T-cell (primary cell): ENCODE data around the gene CDKN2D. TPM values are rescaled to one million over a fixed set of nuclear protein-coding genes. Genes with fewer than 3 reads are reported as not detected.
A peak's percentile ranks its signal among the peaks of the same experiment; 100 is the strongest.

Experiments used
- ATAC-seq, 4 experiments: fragments of 200-7000 bp in 3 of 4; fragments of 150-1000 bp in 1 of 4; cut with Tn5 transposase; replicated peaks in 1 of 4; 1 replicate in 3 of 4; 2 replicates in 1 of 4; pipeline ENCODE4 v1.10.0; 2021; ENCODE audit warnings: moderate library complexity in 3 of 4, mild to moderate bottlenecking in 2 of 4, moderate number of reproducible peaks in 1 of 4
- CTCF ChIA-PET, 2 donors: fragments of 300-600 bp; sonication (Branson Sonifier 250); formaldehyde crosslinking; loops; one replicate each; lab custom pipeline; 2022; ENCODE audit warnings: antibody characterized with exemption in 2 of 2; lab: Charles Lee
- POLR2A ChIA-PET, 2 donors: fragments of 300-600 bp; sonication (Branson Sonifier 250); formaldehyde crosslinking; loops; one replicate each; lab custom pipeline; 2022; ENCODE audit warnings: antibody characterized with exemption in 2 of 2; lab: Charles Lee
- DNase-seq, 35 experiments: peaks; one replicate each; pipeline versions ENCODE4 v3.0.0 to v3.0.0-alpha.2; 2013 to 2023
- H3K27ac ChIP-seq: one replicate; pipeline ENCODE4 v1.5.1; 2013; ENCODE audit warnings: low read length
- H3K27me3 ChIP-seq, 2 experiments: replicated peaks in 1 of 2; 1 replicate in 1 of 2; 2 replicates in 1 of 2; pipeline versions ENCODE4 v1.6.1 to v1.7.0; 2013; ENCODE audit warnings: low read length in 1 of 2, mixed read lengths in 1 of 2; ENCODE audit not compliant: control insufficient read depth in 2 of 2, insufficient read depth in 2 of 2; ENCODE audit errors: extremely low read depth in 1 of 2
- H3K36me3 ChIP-seq, 2 donors: 1 replicate in 1 of 2; 2 replicates in 1 of 2; pipeline versions ENCODE4 v1.6.1 to v1.7.0; 2013; ENCODE audit warnings: low read length in 1 of 2; ENCODE audit not compliant: control insufficient read depth in 2 of 2, insufficient read depth in 1 of 2; ENCODE audit errors: extremely low read depth in 1 of 2
- H3K4me1 ChIP-seq, 2 experiments: 1 replicate in 1 of 2; 2 replicates in 1 of 2; pipeline versions ENCODE4 v1.6.1 to v1.7.0; 2013; ENCODE audit warnings: low read length in 2 of 2, mixed read lengths in 1 of 2; ENCODE audit not compliant: insufficient read depth in 2 of 2, control insufficient read depth in 1 of 2; ENCODE audit errors: extremely low read depth in 1 of 2
- H3K4me3 ChIP-seq, 2 donors: 1 replicate in 1 of 2; 2 replicates in 1 of 2; pipeline versions ENCODE4 v1.5.1 to v1.7.0; 2013; ENCODE audit warnings: mild to moderate bottlenecking in 2 of 2, low read length in 1 of 2, moderate library complexity in 1 of 2; ENCODE audit not compliant: control insufficient read depth in 1 of 2; ENCODE audit errors: extremely low read depth in 1 of 2
- H3K9me3 ChIP-seq: 2 replicates; pipeline ENCODE4 v1.7.0; 2013
- H3K27ac Mint-ChIP-seq, 2 donors: one replicate each; pipeline ENCODE4 v1.8.0; 2020 to 2021; ENCODE audit warnings: mild to moderate bottlenecking in 2 of 2, mixed read lengths in 2 of 2
- H3K27me3 Mint-ChIP-seq, 2 donors: one replicate each; pipeline ENCODE4 v1.8.0; 2021 to 2022; ENCODE audit warnings: mixed read lengths in 2 of 2
- H3K36me3 Mint-ChIP-seq: one replicate; pipeline ENCODE4 v1.8.0; 2021; ENCODE audit warnings: mixed read lengths
- H3K4me1 Mint-ChIP-seq, 3 donors: one replicate each; pipeline ENCODE4 v1.8.0; 2020 to 2022; ENCODE audit warnings: mixed read lengths in 3 of 3, mild to moderate bottlenecking in 1 of 3
- H3K4me3 Mint-ChIP-seq, 3 donors: one replicate each; pipeline ENCODE4 v1.8.0; 2020 to 2022; ENCODE audit warnings: mild to moderate bottlenecking in 3 of 3, mixed read lengths in 3 of 3, moderate library complexity in 3 of 3
- H3K9me3 Mint-ChIP-seq, 3 donors: one replicate each; pipeline ENCODE4 v1.8.0; 2020 to 2022; ENCODE audit warnings: mixed read lengths in 3 of 3
- WGBS: methylation state at CpG from one replicate; pipeline ENCODE4 v1.1.5; 2013; ENCODE audit warnings: missing lambda C conversion rate; ENCODE audit not compliant: insufficient coverage; 5-methylcytosine and 5-hydroxymethylcytosine counted together
- total RNA-seq, 35 experiments: library from RNA in 6 of 35; stranded (reverse) in 6 of 35; fragments of 120-200 nt in 1 of 35; gene quantifications; one replicate each; pipeline versions ENCODE4 v1.2.1 to v1.2.4 and lab custom pipeline; 2013 to 2026

The CDKN2D gene
- total RNA-seq, 5 donors from 2014 or later (not counting 1 experiment from before 2014, with no cell fraction given), result 24.0 to 51.5 (median 32.5) TPM

GRCh38 chr19:10557603-10558197 is 11.1 kb downstream of the CDKN2D start:
- WGBS, result 97% methylated on average over 33 of the region's 33 CpGs
- no peak overlapping the region for H3K27ac ChIP-seq
- H3K9me3 Mint-ChIP-seq, result no peaks in the 10 kb centered on the region
- no peaks in the 10 kb centered on the region for H3K27me3 ChIP-seq
- no peaks in the 10 kb centered on the region for H3K9me3 ChIP-seq
- H3K4me3 ChIP-seq, result no peak overlapping the region
- DNase-seq (no peak), ATAC-seq (no peak)
- ChIA-PET CTCF (interaction anchor here (0.6 to 0.7 kb wide), 3 partner anchors 54 to 151 kb away, joined by 4 to 5 read pairs (median 5); no protein-coding TSS in a partner anchor), POLR2A (no interaction called here)
- H3K36me3 Mint-ChIP-seq, result peaks cover 26% of the 10 kb centered on the region
- H3K36me3 ChIP-seq, result peaks cover 31 to 82% of the 10 kb centered on the region in 2 donors
- no peaks in the 10 kb centered on the region for H3K27me3 Mint-ChIP-seq
- H3K4me3 Mint-ChIP-seq, result no peak overlapping the region
- peaks cover 29 to 45% (median 43%) of the 10 kb centered on the region in 3 donors for H3K4me1 Mint-ChIP-seq
- peak overlapping the region in 1 of 2 donors; percentile 71 for H3K27ac Mint-ChIP-seq
- peaks cover 26 to 63% of the 10 kb centered on the region in 2 experiments for H3K4me1 ChIP-seq

- CTCF ChIA-PET, result no interaction called here
- Mint-ChIP-seq H3K36me3 (peaks cover 26% of the 10 kb centered on the region), H3K4me1 (peaks cover 40 to 52% (median 47%) of the 10 kb centered on the region in 3 donors), H3K4me3 (no peak overlapping the region), H3K9me3 (no peaks in the 10 kb centered on the region), H3K27ac (peak overlapping the region; percentile 84 to 85), H3K27me3 (no peaks in the 10 kb centered on the region)
- no peaks in the 10 kb centered on the region for H3K27me3 ChIP-seq
- H3K4me1 ChIP-seq, result peaks cover 38 to 70% of the 10 kb centered on the region in 2 experiments
- no peak for DNase-seq
- no peaks in the 10 kb centered on the region for H3K9me3 ChIP-seq
- POLR2A ChIA-PET, result interaction anchor here in 1 of 2 donors (0.6 to 0.8 kb wide), 2 partner anchors 137 to 740 kb away, joined by 3 read pairs; no protein-coding TSS in a partner anchor
- H3K36me3 ChIP-seq, result peaks cover 32 to 76% of the 10 kb centered on the region in 2 donors
- 91% methylated on average over 6 of the region's 7 CpGs for WGBS
- no peak for ATAC-seq
- peak overlapping the region; percentile 38 for H3K27ac ChIP-seq
- no peak overlapping the region for H3K4me3 ChIP-seq
Observed at GRCh38 chr19:10555610-10555973, 13.2 kb downstream of the CDKN2D start.

GRCh38 chr19:10554760-10555609 is 13.8 kb downstream of the CDKN2D start:
- peak overlapping the region; percentile 94 to 96 for H3K27ac Mint-ChIP-seq
- DNase-seq (no peak), ATAC-seq (no peak)
- H3K9me3 Mint-ChIP-seq, result no peaks in the 10 kb centered on the region
- POLR2A ChIA-PET, result interaction anchor here in 1 of 2 donors (0.5 to 0.8 kb wide), 2 partner anchors 10 to 138 kb away, joined by 3 to 7 read pairs; no protein-coding TSS in a partner anchor
- Histone ChIP-seq H3K4me1 (peaks cover 38 to 76% of the 10 kb centered on the region in 2 experiments), H3K27ac (peak overlapping the region; percentile 73), H3K36me3 (peaks cover 36 to 76% of the 10 kb centered on the region in 2 donors), H3K4me3 (no peak overlapping the region), H3K27me3 (no peaks in the 10 kb centered on the region), H3K9me3 (no peaks in the 10 kb centered on the region)
- no peaks in the 10 kb centered on the region for H3K27me3 Mint-ChIP-seq
- 82% methylated on average over 27 of the region's 30 CpGs for WGBS
- H3K36me3 Mint-ChIP-seq, result peaks cover 26% of the 10 kb centered on the region
- peaks cover 40 to 58% (median 47%) of the 10 kb centered on the region in 3 donors for H3K4me1 Mint-ChIP-seq
- peak overlapping the region in 1 of 3 donors; percentile 74 for H3K4me3 Mint-ChIP-seq
- CTCF ChIA-PET, result interaction anchor here in 1 of 2 donors (1.0 to 1.1 kb wide), 2 partner anchors 14 to 47 kb away, joined by 3 read pairs; no protein-coding TSS in a partner anchor

DNA sequence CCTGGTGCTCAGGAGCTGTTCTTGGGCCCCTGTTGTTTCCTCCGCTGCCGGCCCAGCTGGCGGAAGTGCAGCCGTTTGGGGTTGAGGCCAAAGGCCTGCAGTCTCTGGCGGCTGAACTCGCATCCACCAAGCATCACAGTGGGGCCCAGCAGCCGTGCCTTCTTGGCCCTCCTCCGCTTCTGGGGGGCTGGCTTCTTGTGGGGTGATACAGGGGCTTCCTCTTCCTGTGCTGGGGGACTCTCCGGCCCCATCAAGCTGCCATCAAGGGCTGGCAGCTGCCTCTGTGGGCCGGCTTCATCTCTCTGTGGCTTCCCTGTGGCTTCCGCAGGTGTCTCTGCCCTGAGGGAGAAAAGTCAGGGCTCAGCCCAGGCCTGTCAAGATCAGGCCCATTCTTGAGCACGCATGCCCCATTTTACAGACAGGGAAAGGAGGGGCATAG is 14.8 kb downstream of the CDKN2D start:
- H3K4me1 Mint-ChIP-seq, result peaks cover 40 to 58% (median 47%) of the 10 kb centered on the region in 3 donors
- ChIA-PET POLR2A (interaction anchor here (0.5 to 1.0 kb wide), 4 partner anchors 11 to 64 kb away, joined by 3 to 9 read pairs (median 6); no protein-coding TSS in a partner anchor), CTCF (interaction anchor here in 1 of 2 donors (0.5 to 1.1 kb wide), 5 partner anchors 13 to 131 kb away, joined by 3 to 5 read pairs (median 3); no protein-coding TSS in a partner anchor)
- peak overlapping the region; percentile 57 to 74 (median 66) for H3K4me3 Mint-ChIP-seq
- peaks cover 23% of the 10 kb centered on the region for H3K36me3 Mint-ChIP-seq
- WGBS, result 7% methylated on average over 12 of the region's 12 CpGs
- peak; percentile 86 to 91 (median 88) for ATAC-seq
- H3K27me3 Mint-ChIP-seq, result no peaks in the 10 kb centered on the region
- peak; percentile 49 to 85 (median 63) for DNase-seq
- H3K4me1 ChIP-seq, result peaks cover 38 to 80% of the 10 kb centered on the region in 2 experiments
- peaks cover 35 to 76% of the 10 kb centered on the region in 2 donors for H3K36me3 ChIP-seq
- H3K27me3 ChIP-seq, result no peaks in the 10 kb centered on the region
- peak overlapping the region in 1 of 2 donors; percentile 8 for H3K4me3 ChIP-seq
- peak overlapping the region; percentile 73 for H3K27ac ChIP-seq
- H3K9me3 ChIP-seq, result no peaks in the 10 kb centered on the region
- H3K27ac Mint-ChIP-seq, result peak overlapping the region; percentile 94 to 96
- H3K9me3 Mint-ChIP-seq, result no peaks in the 10 kb centered on the region

- peak overlapping the region; percentile 94 to 96 for H3K27ac Mint-ChIP-seq
- no peaks in the 10 kb centered on the region for H3K9me3 ChIP-seq
- DNase-seq, result peak in 2 of 35 experiments; percentile 13 to 29
- peaks cover 30 to 80% of the 10 kb centered on the region in 2 donors for H3K36me3 ChIP-seq
- H3K36me3 Mint-ChIP-seq, result peaks cover 19% of the 10 kb centered on the region
- 27% methylated on average over 3 of the region's 13 CpGs for WGBS
- H3K27me3 Mint-ChIP-seq, result no peaks in the 10 kb centered on the region
- no peaks in the 10 kb centered on the region for H3K9me3 Mint-ChIP-seq
- peak overlapping the region; percentile 73 for H3K27ac ChIP-seq
- ChIA-PET CTCF (interaction anchor here (0.6 to 1.1 kb wide), 4 partner anchors 15 to 215 kb away, joined by 3 read pairs; no protein-coding TSS in a partner anchor), POLR2A (interaction anchor here (0.6 to 1.0 kb wide), 3 partner anchors 63 to 446 kb away, joined by 3 to 4 read pairs (median 4); no protein-coding TSS in a partner anchor)
- peaks cover 40 to 56% (median 46%) of the 10 kb centered on the region in 3 donors for H3K4me1 Mint-ChIP-seq
- peak overlapping the region in 1 of 2 donors; percentile 27 for H3K4me3 ChIP-seq
- peaks cover 38 to 80% of the 10 kb centered on the region in 2 experiments for H3K4me1 ChIP-seq
- ATAC-seq, result no peak
- no peaks in the 10 kb centered on the region for H3K27me3 ChIP-seq
- H3K4me3 Mint-ChIP-seq, result peak overlapping the region in 2 of 3 donors; percentile 13 to 74
Observed at GRCh38 chr19:10553087-10553667, 15.6 kb downstream of the CDKN2D start.
